Measurements from ENCODE around the gene ERGIC1. TPM values are rescaled to one million over a fixed set of nuclear protein-coding genes. Genes with fewer than 3 reads are reported as not detected.
A peak's percentile ranks its signal among the peaks of the same experiment; 100 is the strongest.

Gene ERGIC1
- total RNA-seq, 2 donors from 2014 or later: 77.3 to 90.8 TPM

GRCh38 chr5:172942556-172942955 is 108.5 kb downstream of the ERGIC1 start:
- DNase-seq (no peak), ATAC-seq (no peak)
- intact Hi-C loops (cut with DNase I): loop anchor here in 1 of 2 donors (10.0 kb wide), 1 partner anchor 468 kb away; no protein-coding TSS in a partner anchor

GRCh38 chr5:172943283-172943841 is 109.3 kb downstream of the ERGIC1 start:
- peak in 1 of 2 donors; percentile 60 for ATAC-seq
- intact Hi-C loops (cut with DNase I): loop anchor here in 1 of 2 donors (10.0 kb wide), 1 partner anchor 469 kb away; no protein-coding TSS in a partner anchor
- peak; percentile 70 for DNase-seq

GRCh38 chr5:172943906-172944305 is 109.9 kb downstream of the ERGIC1 start:
- DNase-seq (no peak), ATAC-seq (no peak)
- intact Hi-C loops (cut with DNase I): loop anchor here in 1 of 2 donors (10.0 kb wide), 1 partner anchor 469 kb away; no protein-coding TSS in a partner anchor

- intact Hi-C loops (cut with DNase I): loop anchor here in 1 of 2 donors (10.0 kb wide), 1 partner anchor 470 kb away; no protein-coding TSS in a partner anchor
- DNase-seq (no peak), ATAC-seq (no peak)
Observed at GRCh38 chr5:172944741-172945140, 110.7 kb downstream of the ERGIC1 start.

GRCh38 chr5:172945151-172945550 is 111.1 kb downstream of the ERGIC1 start:
- intact Hi-C loops (cut with DNase I): loop anchor here in 1 of 2 donors (10.0 kb wide), 1 partner anchor 470 kb away; no protein-coding TSS in a partner anchor
- ATAC-seq: no peak
- no peak for DNase-seq

GRCh38 chr5:172946146-172946545 is 112.1 kb downstream of the ERGIC1 start:
- intact Hi-C loops (cut with DNase I): loop anchor here in 1 of 2 donors (10.0 kb wide), 1 partner anchor 471 kb away; no protein-coding TSS in a partner anchor
- ATAC-seq: no peak
- no peak for DNase-seq

GRCh38 chr5:172949426-172949825 is 115.4 kb downstream of the ERGIC1 start:
- intact Hi-C loops (cut with DNase I): loop anchor here in 1 of 2 donors (10.0 kb wide), 1 partner anchor 475 kb away; no protein-coding TSS in a partner anchor
- no peak for ATAC-seq
- no peak for DNase-seq

GRCh38 chr5:172950176-172950965 is 116.3 kb downstream of the ERGIC1 start:
- ATAC-seq (no peak), DNase-seq (no peak)
- intact Hi-C loops (cut with DNase I): no loop called here

GRCh38 chr5:172951371-172952033 is 117.5 kb downstream of the ERGIC1 start:
- DNase-seq (no peak), ATAC-seq (no peak)
- intact Hi-C loops (cut with DNase I): no loop called here

GRCh38 chr5:172952034-172952511 is 118.0 kb downstream of the ERGIC1 start:
- ATAC-seq (no peak), DNase-seq (no peak)
- intact Hi-C loops (cut with DNase I): no loop called here

- DNase-seq (no peak), ATAC-seq (peak in 1 of 2 donors; percentile 61)
- intact Hi-C loops (cut with DNase I): no loop called here
Observed at GRCh38 chr5:172953776-172954675, 120.0 kb downstream of the ERGIC1 start.

GRCh38 chr5:172954751-172955159 is 120.7 kb downstream of the ERGIC1 start:
- ATAC-seq (no peak), DNase-seq (no peak)
- intact Hi-C loops (cut with DNase I): no loop called here

- DNase-seq: no peak
- intact Hi-C loops (cut with DNase I): no loop called here
- ATAC-seq: no peak
Observed at GRCh38 chr5:172956228-172956627, 122.2 kb downstream of the ERGIC1 start.

- DNase-seq: no peak
- intact Hi-C loops (cut with DNase I): no loop called here
- ATAC-seq: no peak
Observed at GRCh38 chr5:172956936-172957335, 122.9 kb downstream of the ERGIC1 start.

GRCh38 chr5:172957458-172957857 is 123.4 kb downstream of the ERGIC1 start:
- intact Hi-C loops (cut with DNase I): no loop called here
- ATAC-seq (no peak), DNase-seq (no peak)

- DNase-seq (peak; percentile 77), ATAC-seq (peak; percentile 89 to 90)
- intact Hi-C loops (cut with DNase I): no loop called here
Observed at GRCh38 chr5:172958331-172959046, 124.4 kb downstream of the ERGIC1 start.

- DNase-seq (no peak), ATAC-seq (no peak)
- intact Hi-C loops (cut with DNase I): no loop called here
Observed at GRCh38 chr5:172959824-172960799, 126.1 kb downstream of the ERGIC1 start.

Measured in left cardiac atrium (tissue), 4 donors.